Osteoblast (primary cell): ENCODE measurements around the gene WAS. TPM values are rescaled to one million over a fixed set of nuclear protein-coding genes. Genes with fewer than 3 reads are reported as not detected.
"Not testable (repeated sequence)": the region's sequence is repeated elsewhere in the genome, so short reads cannot be mapped to it uniquely, and the experiment has no call there.

Source experiments
- DNase-seq: peaks from one replicate; pipeline ENCODE4 v3.0.0; 2011; ENCODE audit warnings: low spot score, mixed read lengths; ENCODE audit not compliant: insufficient read length; ENCODE audit errors: missing footprints
- H2AFZ ChIP-seq: 2 replicates; pipeline ENCODE4 v1.6.0; 2011; ENCODE audit warnings: mild to moderate bottlenecking, low read length
- H3K27ac ChIP-seq: 2 replicates; pipeline ENCODE4 v1.5.1; 2011; ENCODE audit warnings: mild to moderate bottlenecking, low read depth, low read length, moderate library complexity
- H3K27me3 ChIP-seq: 2 replicates; pipeline ENCODE4 v1.6.0; 2012; ENCODE audit warnings: mild to moderate bottlenecking, control low read depth, inconsistent platforms, low read length, moderate library complexity; ENCODE audit not compliant: insufficient read depth
- H3K36me3 ChIP-seq: 2 replicates; pipeline ENCODE4 v1.5.1; 2011; ENCODE audit warnings: mild to moderate bottlenecking, low read length, control low read depth, moderate library complexity; ENCODE audit not compliant: insufficient read depth
- H3K4me1 ChIP-seq: 2 replicates; pipeline ENCODE4 v1.5.1; 2011; ENCODE audit warnings: mild to moderate bottlenecking, low read length, control low read depth, moderate library complexity; ENCODE audit not compliant: insufficient read depth
- H3K4me2 ChIP-seq: 2 replicates; pipeline ENCODE4 v1.6.0; 2011; ENCODE audit warnings: mild to moderate bottlenecking, low read length; ENCODE audit not compliant: insufficient read depth
- H3K4me3 ChIP-seq: fragments of 200-600 bp; sonication (generic); 3 replicates; pipeline ENCODE4 v1.5.1; 2012; ENCODE audit warnings: mild to moderate bottlenecking, low read length, inconsistent platforms; ENCODE audit not compliant: insufficient read depth
- H3K79me2 ChIP-seq: 2 replicates; pipeline ENCODE4 v1.6.0; 2012; ENCODE audit warnings: mild to moderate bottlenecking, low read length, control low read depth, inconsistent platforms; ENCODE audit not compliant: insufficient read depth
- H3K9me3 ChIP-seq: 2 replicates; pipeline ENCODE4 v1.5.1; 2011; ENCODE audit warnings: low read depth, low read length, control low read depth
- H4K20me1 ChIP-seq: 2 replicates; pipeline ENCODE4 v1.6.0; 2012; ENCODE audit warnings: mild to moderate bottlenecking, low read length, control low read depth; ENCODE audit not compliant: insufficient read depth
- CTCF ChIP-seq: IDR thresholded peaks from 2 replicates; pipeline ENCODE4 v1.5.1; 2011; ENCODE audit warnings: mild to moderate bottlenecking, low read depth, low read length, moderate library complexity; ENCODE audit errors: extremely low read depth
- total RNA-seq: library from RNA; depleted of rRNA; stranded (reverse); fragments of >200 nt; gene quantifications from 2 replicates; pipeline ENCODE4 v1.2.3, GENCODE V29; 2012

Gene WAS
- total RNA-seq, 1 donor = 0.36 TPM

GRCh38 chrX:48677516-48677915 lies 6.1 kb upstream of the WAS start:
- H4K20me1 ChIP-seq = no peaks in the 10 kb centered on the region
- TF ChIP-seq CTCF = no peak
- no peak for DNase-seq
- H2AFZ ChIP-seq = no peak overlapping the region
- no peak overlapping the region for H3K27ac ChIP-seq
- peak overlapping the region; percentile 81 for H3K4me3 ChIP-seq
- H3K36me3 ChIP-seq = no peaks in the 10 kb centered on the region
- peak overlapping the region; percentile 77 for H3K4me2 ChIP-seq
- no peaks in the 10 kb centered on the region for H3K27me3 ChIP-seq
- no peaks in the 10 kb centered on the region for H3K79me2 ChIP-seq
- H3K9me3 ChIP-seq = no peaks in the 10 kb centered on the region
- no peaks in the 10 kb centered on the region for H3K4me1 ChIP-seq

- not testable (repeated sequence) for H3K9me3 ChIP-seq, DNase-seq, H3K79me2 ChIP-seq, H3K4me2 ChIP-seq, H3K27ac ChIP-seq, H4K20me1 ChIP-seq, H2AFZ ChIP-seq, H3K4me3 ChIP-seq, H3K36me3 ChIP-seq, H3K4me1 ChIP-seq, H3K27me3 ChIP-seq
Observed at GRCh38 chrX:48680467-48680866, 3.1 kb upstream of the WAS start.

GRCh38 chrX:48680925-48681324 lies 2.7 kb upstream of the WAS start:
- not testable (repeated sequence) for H3K4me1 ChIP-seq, DNase-seq, H2AFZ ChIP-seq, H3K27me3 ChIP-seq, H4K20me1 ChIP-seq, H3K27ac ChIP-seq, H3K4me3 ChIP-seq, H3K9me3 ChIP-seq, H3K4me2 ChIP-seq, H3K79me2 ChIP-seq, H3K36me3 ChIP-seq

GRCh38 chrX:48681539-48682183 lies 1.9 kb upstream of the WAS start:
- Histone ChIP-seq H3K36me3 (no peaks in the 10 kb centered on the region), H3K4me2 (no peak overlapping the region), H3K27me3 (no peaks in the 10 kb centered on the region), H3K9me3 (no peaks in the 10 kb centered on the region), H3K4me1 (no peaks in the 10 kb centered on the region), H4K20me1 (no peaks in the 10 kb centered on the region), H3K27ac (no peak overlapping the region), H3K4me3 (no peak overlapping the region), H3K79me2 (no peaks in the 10 kb centered on the region), H2AFZ (no peak overlapping the region)
- DNase-seq = no peak
- TF ChIP-seq CTCF = no peak

GRCh38 chrX:48682795-48683194 lies 804 bp upstream of the WAS start:
- not testable (repeated sequence) for H3K9me3 ChIP-seq, H3K4me1 ChIP-seq, H3K36me3 ChIP-seq, H2AFZ ChIP-seq, H3K27ac ChIP-seq, DNase-seq, H3K4me2 ChIP-seq, H4K20me1 ChIP-seq, H3K79me2 ChIP-seq, H3K27me3 ChIP-seq, H3K4me3 ChIP-seq
